ENCODE measurements around the gene OAS2.

- TF ChIP-seq POLR2AphosphoS5 (IDR thresholded peaks at IDR 0.05) (no peak), CTCF (IDR thresholded peaks at IDR 0.05) (no peak), POLR2A (IDR thresholded peaks at IDR 0.05) (no peak), EP300 (IDR thresholded peaks at IDR 0.05) (no peak)
These were observed 15.8 kb upstream of the OAS2 start for GRCh38 chr12:112962561-112962960.

All from stomach (tissue), 4 donors.